Stomach smooth muscle (tissue), 2 donors: ENCODE results near the gene ENOX1.

Source experiments
- H3K27ac ChIP-seq: one replicate; pipeline ENCODE4 v1.7.0; 2013; ENCODE audit warnings: mild to moderate bottlenecking, low read length, inconsistent platforms
- H3K27me3 ChIP-seq, 2 donors: one replicate each; pipeline ENCODE4 v1.7.0; 2013; ENCODE audit warnings: low read length in 2 of 2; ENCODE audit not compliant: insufficient read depth in 2 of 2, control insufficient read depth in 1 of 2
- H3K36me3 ChIP-seq, 2 donors: one replicate each; pipeline ENCODE4 v1.7.0; 2013; ENCODE audit warnings: low read length in 2 of 2; ENCODE audit not compliant: control insufficient read depth in 2 of 2, insufficient read depth in 2 of 2
- H3K4me1 ChIP-seq: one replicate; pipeline ENCODE4 v1.7.0; 2013; ENCODE audit warnings: low read length; ENCODE audit not compliant: control insufficient read depth, insufficient read depth
- H3K4me3 ChIP-seq, 2 donors: one replicate each; pipeline ENCODE4 v1.7.0; 2013; ENCODE audit warnings: low read length in 2 of 2
- H3K9ac ChIP-seq, 2 donors: one replicate each; pipeline ENCODE4 v1.7.0; 2013; ENCODE audit warnings: low read length in 2 of 2, mild to moderate bottlenecking in 1 of 2
- H3K9me3 ChIP-seq, 2 donors: one replicate each; pipeline ENCODE4 v1.7.0; 2013; ENCODE audit warnings: low read length in 2 of 2; ENCODE audit not compliant: control insufficient read depth in 2 of 2
- donor health status: healthy.
- donor health status: Pancreatic carcinoma.

The ENOX1 gene

DNA sequence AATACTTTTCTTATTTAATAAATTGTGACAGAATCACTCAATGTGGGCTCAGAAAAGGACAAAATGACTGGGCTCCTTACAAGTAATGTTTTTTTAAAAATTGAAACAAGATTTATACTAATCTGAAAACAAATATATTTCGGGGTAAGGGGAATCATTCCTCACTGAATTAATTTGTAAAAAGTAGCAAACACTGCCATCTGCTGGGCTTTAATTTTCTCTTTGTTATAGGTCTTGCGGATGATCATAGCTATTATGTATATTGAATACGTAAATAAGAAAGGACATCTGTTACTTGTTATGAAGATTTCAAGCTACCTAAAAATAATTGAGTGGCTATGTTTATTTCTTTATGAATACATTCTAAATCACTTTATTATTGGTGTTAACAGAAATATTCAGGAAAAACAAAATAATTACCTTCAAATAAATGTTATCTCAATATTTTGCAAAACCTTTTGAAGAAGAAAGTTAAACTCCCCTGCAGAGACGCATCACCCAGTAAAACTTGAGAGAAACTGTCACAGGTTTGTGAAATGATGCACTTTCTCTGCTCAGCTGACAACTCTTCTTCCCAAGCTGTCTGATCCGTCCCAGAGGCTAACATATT, 17.8 kb upstream of the ENOX1 start:
- Histone ChIP-seq H3K9ac (peak overlapping the region; percentile 22 to 44), H3K27me3 (no peaks in the 10 kb centered on the region), H3K4me1 (no peaks in the 10 kb centered on the region), H3K9me3 (no peaks in the 10 kb centered on the region), H3K4me3 (peak overlapping the region; percentile 36 to 43), H3K27ac (no peak overlapping the region), H3K36me3 (no peaks in the 10 kb centered on the region)

DNA sequence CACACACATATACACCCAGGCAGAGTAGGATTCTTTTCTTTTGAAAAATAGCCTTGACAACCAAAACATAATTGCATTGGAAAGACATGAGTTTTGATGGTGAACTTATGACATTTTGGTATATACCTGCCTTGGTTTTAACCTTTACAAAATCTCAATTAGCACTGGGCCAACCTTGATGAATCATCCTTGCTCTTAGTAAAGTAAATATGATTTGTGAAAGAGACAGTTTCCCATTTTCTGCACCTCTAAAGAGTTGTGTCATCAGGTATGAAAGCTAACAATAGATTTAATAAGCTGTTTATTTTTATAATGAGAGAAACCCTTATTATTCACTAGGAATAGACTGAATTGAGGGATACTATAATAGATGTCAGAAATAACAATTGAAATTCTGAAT, 15.7 kb upstream of the ENOX1 start:
- no peaks in the 10 kb centered on the region for H3K9me3 ChIP-seq
- H3K27me3 ChIP-seq = no peaks in the 10 kb centered on the region
- no peaks in the 10 kb centered on the region for H3K36me3 ChIP-seq
- H3K4me1 ChIP-seq = no peaks in the 10 kb centered on the region
- H3K9ac ChIP-seq = no peak overlapping the region
- H3K4me3 ChIP-seq = no peak overlapping the region
- no peak overlapping the region for H3K27ac ChIP-seq

DNA sequence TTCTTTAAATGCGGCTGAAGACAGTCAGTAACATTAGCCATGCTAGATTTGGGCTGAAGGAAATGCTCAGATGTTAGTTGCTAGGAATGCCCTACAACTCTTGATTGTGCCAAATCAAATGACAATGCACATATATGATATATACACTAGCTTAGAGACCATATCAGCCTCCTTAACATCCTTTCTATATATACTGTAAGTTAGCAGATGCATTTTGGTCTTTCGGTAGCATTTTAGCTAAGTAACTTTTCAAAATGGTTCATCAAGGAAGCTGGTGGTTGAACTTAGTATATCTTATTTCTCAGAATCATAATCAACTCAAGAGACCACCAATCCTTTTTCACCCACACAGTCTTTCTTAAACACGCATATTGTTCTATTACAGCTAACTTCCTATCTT, 14.1 kb upstream of the ENOX1 start:
- H3K9ac ChIP-seq = no peak overlapping the region
- no peak overlapping the region for H3K27ac ChIP-seq
- no peak overlapping the region for H3K4me3 ChIP-seq
- H3K27me3 ChIP-seq = no peaks in the 10 kb centered on the region
- H3K4me1 ChIP-seq = no peaks in the 10 kb centered on the region
- no peaks in the 10 kb centered on the region for H3K36me3 ChIP-seq
- no peaks in the 10 kb centered on the region for H3K9me3 ChIP-seq

DNA sequence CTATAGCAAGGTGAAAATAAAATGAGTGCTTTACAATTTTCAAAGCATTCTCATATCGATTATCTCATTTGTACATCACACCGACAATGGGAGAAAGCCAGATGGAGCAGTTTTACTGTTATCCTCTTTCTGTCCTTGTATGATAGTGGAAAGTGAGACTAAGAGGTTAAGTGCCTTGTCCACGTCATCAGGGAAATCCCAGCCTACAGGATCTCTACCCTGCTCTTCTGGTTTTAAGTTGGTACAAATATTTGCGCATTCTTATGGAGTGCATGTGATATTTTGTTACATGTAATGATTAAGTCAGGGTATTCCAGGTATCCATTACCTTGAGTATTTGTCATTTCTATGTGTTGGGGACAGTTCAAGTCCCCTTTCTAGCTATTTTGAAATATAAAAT, 12.4 kb upstream of the ENOX1 start:
- Histone ChIP-seq H3K4me1 (no peaks in the 10 kb centered on the region), H3K27ac (no peak overlapping the region), H3K9me3 (no peaks in the 10 kb centered on the region), H3K9ac (no peak overlapping the region), H3K4me3 (no peak overlapping the region), H3K27me3 (no peaks in the 10 kb centered on the region), H3K36me3 (no peaks in the 10 kb centered on the region)

DNA sequence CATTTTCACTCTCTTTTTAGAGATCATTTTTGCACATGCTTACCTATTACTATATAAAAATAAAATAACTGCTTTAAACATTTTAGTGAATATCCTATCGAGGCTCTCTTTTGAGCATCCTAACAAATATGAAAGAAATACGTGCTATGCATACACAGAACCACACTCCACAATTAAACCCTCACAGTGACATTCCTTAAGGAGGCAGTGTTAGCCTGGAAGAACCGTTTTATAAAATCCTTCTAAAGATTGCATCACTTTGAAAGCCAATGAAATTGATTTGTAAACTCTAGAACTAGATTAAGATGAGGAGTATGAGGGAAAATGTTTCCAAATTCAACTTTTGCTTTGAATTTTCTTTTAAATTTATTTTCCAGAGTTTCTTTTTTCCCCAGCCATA, 11.1 kb upstream of the ENOX1 start:
- H3K27me3 ChIP-seq = no peaks in the 10 kb centered on the region
- H3K9ac ChIP-seq = no peak overlapping the region
- H3K9me3 ChIP-seq = no peaks in the 10 kb centered on the region
- no peaks in the 10 kb centered on the region for H3K4me1 ChIP-seq
- no peak overlapping the region for H3K4me3 ChIP-seq
- H3K36me3 ChIP-seq = no peaks in the 10 kb centered on the region
- no peak overlapping the region for H3K27ac ChIP-seq

DNA sequence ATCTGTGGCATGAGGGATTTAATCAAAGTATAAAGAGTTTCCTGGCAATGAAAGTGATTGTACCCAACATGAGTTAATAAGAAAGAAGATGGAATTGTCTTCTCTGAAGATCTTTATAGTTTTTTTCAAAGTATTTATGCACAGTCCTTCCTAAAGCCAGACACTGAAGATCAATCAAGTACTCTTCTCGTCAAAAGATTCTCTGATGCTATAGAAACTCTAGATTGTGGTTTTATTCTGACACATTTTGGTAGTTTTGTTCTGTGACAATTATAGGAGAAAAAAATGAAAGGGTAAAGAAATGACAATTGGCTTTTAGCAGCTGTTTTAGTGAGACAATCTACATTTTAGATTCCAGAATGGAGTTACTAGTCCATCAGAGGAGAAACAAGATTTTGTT, 10.4 kb upstream of the ENOX1 start:
- Histone ChIP-seq H3K27ac (no peak overlapping the region), H3K9ac (no peak overlapping the region), H3K36me3 (no peaks in the 10 kb centered on the region), H3K4me1 (no peaks in the 10 kb centered on the region), H3K27me3 (no peaks in the 10 kb centered on the region), H3K9me3 (no peaks in the 10 kb centered on the region), H3K4me3 (no peak overlapping the region)

DNA sequence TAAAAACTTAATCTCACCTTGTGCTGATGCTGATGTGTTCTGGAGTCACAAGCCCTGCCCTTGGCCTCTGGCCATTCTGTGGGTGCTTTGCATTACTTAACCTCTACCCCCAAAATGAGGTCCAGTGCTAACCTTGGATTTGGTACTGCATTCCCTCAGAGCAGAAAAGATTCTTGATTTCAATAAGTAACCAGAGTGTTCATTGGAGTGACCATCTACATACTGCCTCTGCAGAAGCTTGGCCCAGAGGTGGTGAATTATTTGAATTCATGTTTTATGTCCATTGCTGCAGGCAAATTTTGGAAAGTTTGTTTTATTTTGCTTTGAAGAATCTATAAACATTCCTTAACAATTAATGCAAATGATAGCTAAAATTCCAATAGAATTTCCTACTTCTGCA, 7.6 kb upstream of the ENOX1 start:
- H3K9ac ChIP-seq = no peak overlapping the region
- no peaks in the 10 kb centered on the region for H3K9me3 ChIP-seq
- no peaks in the 10 kb centered on the region for H3K36me3 ChIP-seq
- H3K27ac ChIP-seq = no peak overlapping the region
- H3K4me1 ChIP-seq = no peaks in the 10 kb centered on the region
- no peak overlapping the region for H3K4me3 ChIP-seq
- H3K27me3 ChIP-seq = no peaks in the 10 kb centered on the region

DNA sequence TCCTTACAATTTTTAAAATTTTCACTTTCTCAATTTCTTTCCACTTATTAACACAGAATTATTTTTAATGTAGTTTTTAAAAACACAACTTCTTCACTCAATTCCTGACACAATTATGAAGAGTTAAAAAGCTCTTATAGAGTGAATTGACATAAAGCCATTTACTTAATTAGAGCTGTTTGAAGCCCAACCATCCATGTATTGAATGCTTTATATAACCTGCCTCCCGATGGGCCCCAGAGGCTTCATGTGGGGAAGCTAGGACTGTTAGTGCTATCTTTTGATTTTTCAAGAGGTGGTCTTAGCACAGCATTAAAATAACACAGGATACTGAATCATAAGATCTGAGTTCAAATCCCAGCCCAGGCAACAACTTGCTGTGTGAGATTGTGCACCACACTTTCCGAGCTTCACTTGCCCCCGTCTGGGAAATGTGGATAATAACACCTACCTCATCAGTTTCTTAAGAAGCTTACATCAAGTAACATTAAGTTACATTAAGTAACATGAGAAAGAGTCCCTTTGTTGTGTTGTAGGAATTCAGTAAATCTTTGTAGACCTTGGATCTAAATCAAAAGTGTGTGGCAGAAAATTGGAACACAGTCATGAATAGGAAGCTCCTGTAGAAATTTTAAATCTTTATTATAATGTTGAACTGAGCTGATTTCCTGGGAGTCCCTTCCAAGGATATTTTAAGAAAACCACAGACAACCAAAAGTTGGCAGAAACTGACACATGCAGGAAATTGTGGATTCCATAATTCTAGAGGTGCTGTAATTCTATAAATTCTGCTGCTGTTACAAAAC, 5.5 kb upstream of the ENOX1 start:
- H3K9ac ChIP-seq = no peak overlapping the region
- no peaks in the 10 kb centered on the region for H3K36me3 ChIP-seq
- H3K9me3 ChIP-seq = no peaks in the 10 kb centered on the region
- peaks cover 5% of the 10 kb centered on the region for H3K4me1 ChIP-seq
- H3K27me3 ChIP-seq = no peaks in the 10 kb centered on the region
- no peak overlapping the region for H3K4me3 ChIP-seq
- H3K27ac ChIP-seq = no peak overlapping the region

DNA sequence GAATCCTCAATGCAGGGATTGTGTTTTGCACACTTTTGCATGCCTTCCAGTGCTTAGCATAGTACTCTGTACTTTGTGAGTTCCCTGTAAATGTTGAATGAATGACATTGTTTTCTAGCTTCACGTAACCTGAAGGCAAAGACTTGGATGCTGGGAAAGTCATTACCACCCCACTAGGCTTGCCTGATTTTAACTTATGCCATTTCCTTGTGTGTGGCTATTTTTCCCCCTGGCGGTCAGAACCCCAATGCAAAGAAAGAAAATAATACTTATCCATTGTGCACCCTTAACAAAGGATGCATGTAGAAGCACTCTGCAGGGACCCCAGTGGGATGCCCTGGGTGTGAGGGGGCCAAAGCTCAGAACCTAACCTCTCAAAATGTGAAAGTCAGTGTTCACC, 1.2 kb upstream of the ENOX1 start:
- peak overlapping the region in 1 of 2 donors; percentile 61 for H3K9ac ChIP-seq
- peaks cover 9% of the 10 kb centered on the region for H3K4me1 ChIP-seq
- no peaks in the 10 kb centered on the region for H3K9me3 ChIP-seq
- no peaks in the 10 kb centered on the region for H3K27me3 ChIP-seq
- H3K36me3 ChIP-seq = no peaks in the 10 kb centered on the region
- no peak overlapping the region for H3K27ac ChIP-seq
- peak overlapping the region; percentile 74 to 88 for H3K4me3 ChIP-seq

DNA sequence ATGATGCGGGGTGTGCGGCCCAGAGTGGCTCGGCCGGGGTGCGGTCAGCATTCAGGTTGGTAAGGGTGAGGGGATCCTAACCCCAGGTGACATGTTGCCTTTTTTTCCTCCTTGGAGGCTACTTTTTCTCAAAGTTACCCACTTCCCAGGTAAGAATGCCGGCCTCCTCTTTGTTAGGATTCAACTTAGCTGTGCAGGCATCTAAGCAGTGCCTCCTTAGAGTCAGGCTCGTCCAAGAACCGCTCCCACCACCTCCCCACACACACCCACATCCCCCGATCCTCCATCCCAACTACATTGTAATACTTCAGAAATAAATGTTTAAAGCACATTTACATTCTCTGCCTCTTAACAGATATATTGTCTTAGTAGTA, 733 bp upstream of the ENOX1 start:
- H3K27ac ChIP-seq = peak overlapping the region; percentile 70
- peak overlapping the region; percentile 61 to 62 for H3K9ac ChIP-seq
- H3K27me3 ChIP-seq = no peaks in the 10 kb centered on the region
- no peaks in the 10 kb centered on the region for H3K9me3 ChIP-seq
- peaks cover 9% of the 10 kb centered on the region for H3K4me1 ChIP-seq
- H3K4me3 ChIP-seq = peak overlapping the region; percentile 74 to 88
- H3K36me3 ChIP-seq = no peaks in the 10 kb centered on the region

DNA sequence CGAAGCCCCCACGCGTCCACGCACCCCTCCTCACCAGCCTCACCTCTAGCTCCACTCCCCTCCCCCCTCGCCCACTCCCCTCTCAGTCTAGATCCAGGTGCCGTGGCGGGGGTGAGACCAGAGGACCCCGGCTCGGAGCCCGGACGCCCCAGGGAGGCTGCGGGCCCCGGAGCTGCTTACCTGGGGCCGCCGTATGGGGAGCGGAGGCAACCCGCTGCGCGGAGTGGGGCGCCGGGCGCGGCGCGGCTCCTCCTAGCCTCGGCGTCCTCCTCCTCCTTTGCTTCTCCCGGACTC, 353 bp downstream of the ENOX1 start:
- peak overlapping the region; percentile 61 to 62 for H3K9ac ChIP-seq
- no peaks in the 10 kb centered on the region for H3K36me3 ChIP-seq
- H3K9me3 ChIP-seq = no peaks in the 10 kb centered on the region
- peak overlapping the region; percentile 74 to 88 for H3K4me3 ChIP-seq
- peak overlapping the region; percentile 70 for H3K27ac ChIP-seq
- H3K4me1 ChIP-seq = peaks cover 9% of the 10 kb centered on the region
- H3K27me3 ChIP-seq = no peaks in the 10 kb centered on the region
